Activated T-cell treated with anti-CD3 and anti-CD28 coated beads for 24 hours (primary cell): ENCODE data around the gene TARS3.
"Not testable (repeated sequence)": the region's sequence is repeated elsewhere in the genome, so short reads cannot be mapped to it uniquely, and the experiment has no call there.

Experiments used
- DNase-seq: peaks from one replicate; pipeline ENCODE4 v3.0.0-alpha.2; 2020; ENCODE audit warnings: low read depth

Gene TARS3

DNA sequence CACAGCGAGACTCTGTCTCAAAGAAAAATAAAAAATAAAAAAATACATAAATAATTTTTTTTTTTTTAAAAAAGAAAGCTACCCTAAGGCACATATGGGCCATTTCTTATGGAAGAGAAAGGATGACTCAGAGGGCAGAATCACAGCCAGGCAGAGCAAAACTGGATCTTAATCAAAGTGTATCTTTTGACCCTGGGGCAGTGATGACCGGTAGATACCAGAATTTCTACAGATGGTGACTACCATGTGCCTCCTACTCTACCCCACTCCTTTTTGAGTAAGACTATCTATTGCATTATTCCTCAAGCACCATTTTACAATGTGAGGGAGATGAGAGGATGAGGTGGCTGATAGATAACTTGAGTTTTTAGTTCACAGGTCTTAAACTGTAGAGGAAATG, 26.0 kb downstream of the TARS3 start:
- DNase-seq, result no peak

DNA sequence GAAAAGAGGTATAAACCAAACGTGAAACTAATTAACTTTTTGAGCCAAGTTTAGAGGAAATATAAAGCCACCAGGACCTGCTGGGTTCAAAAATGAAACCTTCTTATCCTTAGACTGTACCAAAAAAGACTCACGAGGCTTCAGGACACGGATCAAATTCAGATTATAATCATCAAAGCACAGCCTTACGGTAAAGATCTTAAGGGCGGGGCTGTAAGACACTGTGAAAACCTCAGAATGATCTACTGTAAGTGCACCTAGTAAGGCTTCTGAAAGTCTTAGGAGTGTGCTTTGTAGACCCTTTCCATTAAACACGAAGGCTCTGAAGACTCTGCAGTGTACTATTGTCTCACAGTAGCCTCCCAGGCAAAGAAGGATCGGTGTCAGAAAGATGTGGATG, 26.8 kb downstream of the TARS3 start:
- no peak for DNase-seq

DNA sequence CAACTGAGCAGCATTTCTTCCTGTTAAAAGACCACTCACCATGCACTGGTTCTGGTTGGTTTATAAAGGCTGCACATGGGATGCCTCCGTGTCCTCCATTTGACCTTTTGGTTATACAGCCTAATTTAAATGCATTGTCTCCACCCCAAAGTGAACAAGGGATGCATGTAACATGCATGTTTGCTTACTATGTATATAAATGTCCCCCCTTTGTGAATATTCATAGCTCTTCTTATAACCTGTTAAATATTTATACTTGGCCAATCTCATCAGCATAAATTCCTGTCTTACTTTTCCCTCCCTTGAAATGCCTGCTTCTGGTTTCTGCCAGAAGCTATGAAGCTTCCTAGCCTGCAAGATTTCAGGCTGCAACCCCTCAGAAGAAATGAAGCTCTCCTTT, 27.4 kb downstream of the TARS3 start:
- DNase-seq, result no peak

DNA sequence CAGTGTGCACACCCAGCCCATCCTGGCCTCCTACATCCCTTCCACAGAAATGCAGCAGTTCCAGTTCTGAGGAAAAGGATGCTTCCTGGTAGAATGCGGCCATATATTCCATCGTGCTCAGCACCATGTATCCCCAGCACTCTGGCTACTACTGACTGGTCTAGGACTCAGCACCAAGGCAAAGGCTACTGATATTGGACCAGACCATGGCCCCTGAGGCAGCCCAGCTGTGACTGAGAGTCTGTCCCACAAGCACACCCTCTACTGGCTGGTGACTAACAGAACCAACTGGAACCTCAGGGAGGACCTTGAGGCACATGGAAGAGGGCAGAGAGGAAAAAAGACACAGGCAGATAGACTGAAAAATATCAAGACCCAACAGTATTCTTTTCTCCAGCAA, 30.0 kb downstream of the TARS3 start:
- DNase-seq, result no peak

DNA sequence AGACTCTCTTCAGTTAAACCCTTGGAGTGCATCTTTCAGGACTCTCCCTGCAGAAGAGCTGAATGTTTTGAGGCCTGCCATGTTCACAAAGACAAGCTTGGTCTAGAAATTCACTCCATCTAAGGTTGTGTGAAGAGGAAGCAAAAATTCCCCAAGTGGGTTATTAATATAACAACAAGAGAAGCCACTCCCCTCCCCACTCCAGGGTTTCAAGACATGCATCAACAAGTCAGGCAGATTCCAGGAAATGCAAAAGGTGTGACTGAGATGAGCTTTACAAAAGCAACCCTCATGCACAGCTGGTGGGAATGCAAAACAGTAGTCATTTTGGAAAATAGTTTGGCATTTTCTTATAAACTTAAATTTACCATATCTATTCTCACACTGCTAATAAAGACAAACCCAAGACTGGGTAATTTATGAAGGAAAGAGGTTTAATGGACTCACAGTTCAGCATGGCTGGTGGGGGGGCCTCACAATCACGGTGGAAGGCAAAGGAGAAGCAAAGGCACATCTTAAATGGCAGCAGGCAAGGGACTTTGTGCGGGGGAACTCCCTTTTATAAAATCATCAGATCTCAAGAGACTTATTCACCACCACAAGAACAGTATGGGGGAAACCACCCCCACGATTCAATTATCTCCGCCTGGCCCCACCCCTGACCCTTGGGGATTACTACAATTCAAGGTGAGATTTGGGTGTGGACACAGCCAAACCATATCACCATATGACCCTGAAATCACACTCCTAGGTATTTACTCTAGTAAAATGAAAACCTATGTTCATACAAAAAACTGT, 31.3 kb downstream of the TARS3 start:
- no peak for DNase-seq

- DNase-seq, result no peak
These were observed 34.4 kb downstream of the TARS3 start for GRCh38 chr15:101689901-101690300.

DNA sequence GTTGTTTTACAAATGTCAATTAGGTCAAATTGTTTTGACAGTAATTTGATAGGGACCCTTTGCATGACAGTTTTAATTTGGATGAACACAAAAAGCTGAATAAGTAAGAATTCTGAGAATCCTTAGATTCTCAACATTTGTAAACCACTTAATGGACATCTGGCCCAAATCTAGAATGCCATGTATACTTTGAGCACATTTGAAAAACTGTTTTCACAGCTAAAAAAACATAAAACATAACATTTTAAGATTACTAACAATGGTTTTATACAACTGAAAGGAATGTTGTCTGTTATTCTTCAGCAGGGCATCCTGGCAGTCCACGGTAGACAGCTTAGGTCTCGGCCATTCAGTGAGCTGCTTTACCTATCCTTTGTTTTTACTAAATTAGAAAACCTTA, 37.6 kb downstream of the TARS3 start:
- no peak for DNase-seq

GRCh38 chr15:101684877-101685276, 39.4 kb downstream of the TARS3 start:
- DNase-seq, result no peak

GRCh38 chr15:101684384-101684783, 39.9 kb downstream of the TARS3 start:
- DNase-seq, result no peak

GRCh38 chr15:101679806-101680205, 44.5 kb downstream of the TARS3 start:
- DNase-seq, result no peak

GRCh38 chr15:101676921-101677329, 47.3 kb downstream of the TARS3 start:
- DNase-seq, result no peak

DNA sequence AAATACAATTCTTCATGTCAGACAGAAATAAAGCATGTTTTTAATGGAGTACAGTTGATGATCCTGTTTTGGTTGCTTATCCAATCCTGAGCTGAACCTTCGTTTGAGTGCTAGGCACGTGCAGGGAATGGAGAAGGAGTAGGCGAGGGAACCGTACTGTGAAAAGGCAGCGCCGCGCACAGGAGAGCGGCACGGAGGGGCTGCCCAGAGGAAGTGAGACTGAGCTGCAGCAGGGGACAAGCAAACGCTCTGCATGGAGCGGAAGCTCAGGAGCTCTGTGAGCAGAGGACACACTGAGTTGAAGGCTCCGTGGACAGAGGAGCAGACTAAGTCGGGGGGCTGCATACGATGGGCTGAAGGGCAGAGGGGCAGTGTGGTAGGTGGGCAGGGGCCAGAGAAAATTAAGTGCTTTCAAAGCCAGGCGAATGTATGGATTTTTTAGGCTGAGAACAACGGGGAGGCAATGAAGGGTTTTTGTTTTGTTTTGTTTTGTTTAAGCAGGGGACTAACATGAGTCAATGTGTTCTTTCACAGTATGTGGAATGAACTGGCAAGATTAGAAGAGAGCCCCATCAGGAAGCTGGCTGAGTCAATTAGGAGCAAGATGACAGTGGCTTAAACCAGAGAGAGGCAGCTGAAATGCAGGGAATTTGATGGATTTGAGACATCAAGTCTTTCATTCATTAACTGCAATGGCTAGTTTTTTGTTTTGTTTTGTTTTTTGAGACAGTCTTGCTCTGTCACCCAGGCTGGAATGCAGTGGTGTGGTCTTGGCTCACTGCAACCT, 48.3 kb downstream of the TARS3 start:
- no peak for DNase-seq

DNA sequence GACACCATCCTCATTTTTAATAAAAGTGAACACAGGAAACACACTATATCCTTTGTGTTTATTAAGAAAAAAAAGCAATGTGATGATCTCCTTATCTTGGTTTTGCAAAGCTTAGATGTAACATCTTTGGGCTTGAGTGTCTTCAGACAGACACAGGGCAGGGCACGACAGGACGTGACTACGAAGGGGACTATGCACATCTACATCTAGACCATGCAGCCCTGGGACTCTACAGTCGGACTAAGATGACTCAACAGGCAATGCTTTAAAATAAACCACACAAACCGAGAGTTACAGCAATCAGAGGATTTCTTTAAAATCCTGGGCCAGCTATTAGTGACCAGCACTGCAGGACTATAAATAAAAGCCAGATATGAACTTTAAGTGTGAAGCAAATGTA, 49.3 kb downstream of the TARS3 start:
- no peak for DNase-seq

GRCh38 chr15:101672298-101672697, 52.0 kb downstream of the TARS3 start:
- no peak for DNase-seq

- no peak for DNase-seq
These were observed 54.5 kb downstream of the TARS3 start for GRCh38 chr15:101669744-101670143.

DNA sequence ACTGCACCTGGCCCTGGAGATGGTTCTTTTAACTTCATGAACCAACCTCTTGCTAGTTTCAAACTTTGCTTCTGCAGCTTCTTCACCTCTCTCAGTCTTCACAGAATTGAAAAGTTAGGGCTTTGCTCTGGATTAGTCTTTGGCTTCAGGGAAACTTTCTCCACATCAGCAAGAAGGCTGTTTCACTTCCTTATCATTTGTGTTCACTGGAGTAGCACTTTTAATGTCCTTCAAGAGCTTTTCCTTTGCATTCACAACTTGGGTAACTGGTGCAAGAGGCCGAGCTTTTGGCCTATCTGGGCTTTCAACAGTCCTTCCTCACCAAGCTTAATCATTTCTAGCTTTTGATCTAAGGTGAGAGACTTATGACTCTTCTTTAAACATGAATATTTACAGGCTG, 56.4 kb downstream of the TARS3 start:
- DNase-seq, result no peak

DNA sequence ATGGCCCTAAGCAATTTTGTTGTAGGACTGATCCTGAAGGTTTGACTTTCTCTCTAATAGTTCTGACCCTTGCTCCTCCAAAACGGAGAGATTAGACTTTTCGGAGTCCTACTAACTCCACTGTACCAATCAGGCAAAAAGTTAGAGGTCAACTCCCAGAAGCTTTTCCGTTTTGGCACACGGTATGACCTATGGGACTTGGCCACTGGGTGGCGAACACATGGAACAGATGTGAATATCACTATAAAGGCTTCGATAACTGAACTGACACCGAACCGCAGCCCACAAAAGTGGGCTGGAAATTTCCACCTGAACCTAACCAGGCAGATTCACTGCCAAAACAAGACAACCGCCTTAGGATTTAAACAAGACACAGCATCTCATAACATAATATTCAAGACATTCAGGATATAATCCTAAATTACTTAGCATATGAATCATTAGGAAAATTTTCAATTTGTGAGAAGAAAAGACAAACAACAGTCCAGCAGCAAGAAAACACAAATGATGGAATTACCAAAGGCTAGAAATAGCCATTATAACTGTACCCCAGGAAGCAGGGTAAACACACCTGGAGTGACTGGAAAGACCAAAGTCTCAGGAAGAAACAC, 59.9 kb downstream of the TARS3 start:
- DNase-seq, result no peak

DNA sequence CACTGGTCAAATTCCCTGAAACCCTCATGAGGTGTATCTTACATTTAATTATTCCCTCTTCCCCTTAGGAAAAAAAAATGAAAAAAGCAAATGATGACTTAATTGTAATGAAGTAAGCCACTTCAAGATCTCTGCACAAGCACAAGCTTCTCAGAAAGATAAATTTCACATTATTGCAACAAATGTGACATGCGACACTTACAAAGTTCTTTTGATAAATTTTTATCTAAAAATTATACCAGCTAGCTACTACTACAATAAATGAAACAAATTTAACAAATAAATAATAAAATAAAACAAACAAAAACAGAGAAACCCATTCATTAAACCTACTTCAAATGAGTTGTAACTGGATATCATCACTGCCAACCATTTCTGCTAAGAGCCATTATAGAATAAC, 62.1 kb downstream of the TARS3 start:
- no peak for DNase-seq

- DNase-seq, result no peak
These were observed 64.3 kb downstream of the TARS3 start for GRCh38 chr15:101660005-101660404.

DNA sequence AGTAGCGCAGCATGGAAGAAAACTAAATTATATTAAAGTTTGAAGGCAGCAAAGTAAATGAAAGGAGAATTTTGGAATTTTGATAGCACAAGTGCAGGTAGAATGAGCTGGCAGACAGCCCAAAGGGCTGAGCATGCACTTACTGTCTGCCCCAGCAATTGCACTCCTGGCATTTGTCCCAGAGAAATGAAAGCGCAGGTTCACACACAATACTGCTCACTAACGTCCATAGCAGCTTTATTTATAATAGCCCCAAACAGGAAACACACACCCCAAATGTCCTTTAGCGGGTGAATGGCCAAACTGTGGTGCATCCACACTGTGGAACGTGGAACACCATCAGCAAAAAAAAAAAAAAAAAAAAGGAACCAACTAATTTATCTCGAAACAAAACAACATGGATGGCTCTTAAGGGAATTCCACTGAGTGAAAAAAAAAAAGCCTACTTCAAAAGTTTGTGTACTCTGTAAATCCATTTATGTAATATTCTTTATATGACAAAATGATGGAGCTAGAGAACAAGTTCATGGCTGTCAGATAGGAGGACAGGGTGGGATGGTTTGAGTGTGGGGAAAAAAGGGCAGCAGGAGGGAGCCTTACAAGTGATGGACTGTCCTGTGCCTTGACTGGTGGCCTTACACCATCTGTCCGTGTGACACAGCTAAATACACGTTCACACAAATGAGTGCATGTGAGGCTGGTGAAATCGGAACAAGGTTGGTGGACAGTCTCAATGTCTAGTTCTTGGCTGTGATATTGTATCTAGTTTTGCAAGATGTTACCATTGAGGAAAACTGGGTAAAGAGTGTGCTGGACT, 66.1 kb downstream of the TARS3 start:
- no peak for DNase-seq

- no peak for DNase-seq
These were observed 67.1 kb downstream of the TARS3 start for GRCh38 chr15:101657171-101657570.

- not testable (repeated sequence) for DNase-seq
These were observed 69.5 kb downstream of the TARS3 start for GRCh38 chr15:101654624-101655337.
